Activated CD4-positive, alpha-beta T cell treated with anti-CD3 and anti-CD28 coated beads for 1 hour (primary cell): Measurements from ENCODE around the gene OSBPL3.

Experiments
- DNase-seq: peaks from one replicate; pipeline ENCODE4 v3.0.0-alpha.2; 2020

OSBPL3 gene

DNA sequence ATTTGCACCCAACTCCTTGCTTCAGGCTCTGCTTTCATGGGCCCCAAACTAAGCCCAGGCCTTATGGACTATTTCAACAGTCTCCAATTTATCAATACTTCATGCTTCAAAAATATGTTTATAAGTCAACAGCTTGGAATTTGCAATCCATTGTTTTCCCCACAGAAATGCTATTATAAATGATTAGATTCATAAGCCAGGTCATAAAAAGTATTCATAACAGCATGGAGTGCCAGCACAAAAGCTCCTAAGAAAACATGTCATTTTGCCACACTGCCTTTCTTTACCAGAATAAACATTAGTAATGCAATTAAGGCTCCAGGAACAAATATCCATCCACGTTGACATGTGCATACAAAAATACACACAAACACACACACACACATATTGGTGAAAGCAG is 30.1 kb downstream of the OSBPL3 start:
- DNase-seq = no peak

DNA sequence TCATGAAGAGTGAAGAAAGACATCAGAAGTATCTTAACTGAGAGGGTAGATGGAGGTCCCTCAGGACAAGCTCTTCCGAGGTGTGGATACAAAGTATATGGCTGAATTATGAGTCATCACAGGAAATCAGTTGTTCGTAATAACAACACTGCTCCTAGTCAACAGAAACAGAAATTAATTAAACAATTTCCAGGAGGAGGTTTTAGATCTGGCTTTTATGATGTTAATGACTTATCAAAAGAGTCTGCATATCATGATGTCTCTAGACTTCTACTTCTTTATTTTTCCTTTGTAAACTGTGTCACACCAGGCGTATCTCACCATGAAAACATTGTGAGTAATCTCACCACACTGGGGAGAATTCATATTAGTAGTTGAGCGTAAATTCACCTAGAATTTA is 31.2 kb downstream of the OSBPL3 start:
- DNase-seq = no peak

DNA sequence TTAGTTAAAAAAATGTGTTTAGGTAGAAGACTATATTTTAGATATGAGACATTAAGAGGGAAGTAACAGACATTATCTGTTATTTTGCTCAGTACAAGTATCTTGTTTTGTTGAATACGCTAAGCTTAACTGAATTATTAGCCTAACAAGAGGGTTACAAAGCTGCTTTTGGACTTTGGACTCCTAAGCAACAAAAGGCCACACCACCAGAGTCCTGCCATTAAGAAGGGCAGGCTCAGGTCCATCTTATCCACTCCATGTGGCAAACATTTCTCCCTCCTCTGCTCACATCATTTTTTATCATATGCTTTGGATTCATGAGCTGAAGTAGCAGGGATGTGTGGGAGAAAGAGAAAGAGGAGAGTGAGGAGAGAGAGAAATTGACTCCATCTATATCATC is 33.5 kb downstream of the OSBPL3 start:
- no peak for DNase-seq

DNA sequence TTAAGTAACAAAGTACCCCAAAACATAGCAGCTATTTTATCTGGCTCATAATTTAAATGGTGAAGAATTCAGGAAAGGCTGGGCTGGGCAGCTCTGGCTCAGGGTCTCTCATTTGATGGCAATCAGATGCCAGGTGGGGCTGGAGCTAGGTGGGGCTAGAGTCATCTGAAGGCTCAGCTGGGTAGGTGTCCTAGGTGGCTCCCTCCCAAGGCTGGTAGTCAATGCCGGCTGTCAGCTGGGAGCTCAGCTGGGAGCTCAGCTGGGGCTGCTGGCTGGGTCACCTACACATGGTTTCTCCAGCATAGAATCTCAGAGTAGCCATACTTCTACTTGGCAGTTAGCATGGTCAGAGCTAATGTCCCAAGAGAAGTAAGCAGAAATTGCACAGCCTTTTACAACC is 34.1 kb downstream of the OSBPL3 start:
- no peak for DNase-seq

DNA sequence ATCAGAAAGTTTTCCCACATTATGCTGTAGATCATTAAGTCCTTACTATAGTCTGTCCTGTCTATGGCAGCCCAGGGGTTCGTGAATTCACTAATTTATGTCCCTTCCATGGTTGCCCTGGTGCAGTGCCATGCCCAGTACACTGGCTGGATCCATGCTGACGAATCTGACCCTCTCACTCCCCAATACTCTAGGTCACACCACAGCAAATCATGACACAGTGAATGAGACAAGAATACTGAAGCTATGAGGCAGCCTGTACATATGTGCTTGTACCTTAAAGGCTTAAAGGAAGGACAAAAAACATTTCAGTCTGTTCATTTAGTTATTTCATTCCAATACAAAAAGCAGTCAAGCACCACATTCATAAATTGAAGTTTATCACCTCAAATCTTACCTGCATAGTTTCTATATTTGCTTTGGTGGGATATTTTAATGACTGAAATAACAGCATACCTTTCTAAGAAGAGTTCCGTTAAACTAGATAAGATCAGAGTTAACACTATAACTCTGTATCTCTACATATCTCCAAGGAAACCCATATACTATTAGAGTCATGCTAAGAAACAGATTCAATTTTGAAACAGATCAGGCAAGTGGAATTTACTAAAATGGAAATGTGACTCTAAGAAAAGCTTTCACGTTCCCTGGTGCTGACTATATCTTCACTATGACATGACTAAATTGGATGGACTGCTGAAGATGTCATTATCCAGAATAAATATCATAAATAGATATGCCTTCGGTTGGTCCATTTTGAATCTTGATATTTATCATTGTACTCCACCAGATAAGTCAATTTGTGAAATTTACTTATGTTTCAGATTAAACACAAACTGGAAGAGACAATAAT is 36.7 kb downstream of the OSBPL3 start:
- DNase-seq = no peak

DNA sequence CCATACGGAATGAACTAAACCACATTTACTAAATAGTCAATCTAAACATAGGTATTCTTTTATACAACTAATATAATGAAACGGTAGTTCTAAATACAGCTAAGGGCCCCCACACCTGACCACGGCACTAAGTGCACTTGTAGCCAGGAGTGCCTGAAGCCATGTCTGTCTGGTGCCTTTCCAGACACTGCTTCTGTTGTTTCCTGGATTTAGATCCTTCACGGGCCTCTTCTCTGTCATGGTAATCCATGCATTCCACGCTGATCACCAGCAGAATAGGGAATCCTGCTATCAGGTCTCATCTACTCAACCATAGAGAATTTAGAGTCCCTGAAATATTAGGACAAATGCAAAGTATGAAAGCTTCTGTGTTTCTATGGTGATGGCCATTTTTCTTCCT is 37.8 kb downstream of the OSBPL3 start:
- no peak for DNase-seq

DNA sequence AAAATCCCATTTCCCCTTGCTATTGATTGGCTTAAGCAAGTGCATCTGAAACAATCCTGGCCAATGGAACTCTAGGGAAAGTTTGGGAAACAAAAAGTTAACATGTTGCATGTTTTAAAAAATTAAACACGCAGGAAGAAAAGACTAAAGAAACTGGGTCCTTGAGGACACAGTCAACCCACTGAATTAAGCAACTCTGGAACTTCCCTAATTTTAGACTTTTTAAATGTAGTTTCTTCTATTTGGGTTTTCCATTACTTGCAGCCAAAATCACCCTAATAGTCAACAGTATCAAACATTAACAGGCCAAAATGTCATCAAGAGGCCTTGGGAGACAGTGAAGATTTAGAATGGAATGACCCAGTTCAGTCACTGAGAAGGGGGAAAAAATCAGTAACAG is 40.6 kb downstream of the OSBPL3 start:
- no peak for DNase-seq

DNA sequence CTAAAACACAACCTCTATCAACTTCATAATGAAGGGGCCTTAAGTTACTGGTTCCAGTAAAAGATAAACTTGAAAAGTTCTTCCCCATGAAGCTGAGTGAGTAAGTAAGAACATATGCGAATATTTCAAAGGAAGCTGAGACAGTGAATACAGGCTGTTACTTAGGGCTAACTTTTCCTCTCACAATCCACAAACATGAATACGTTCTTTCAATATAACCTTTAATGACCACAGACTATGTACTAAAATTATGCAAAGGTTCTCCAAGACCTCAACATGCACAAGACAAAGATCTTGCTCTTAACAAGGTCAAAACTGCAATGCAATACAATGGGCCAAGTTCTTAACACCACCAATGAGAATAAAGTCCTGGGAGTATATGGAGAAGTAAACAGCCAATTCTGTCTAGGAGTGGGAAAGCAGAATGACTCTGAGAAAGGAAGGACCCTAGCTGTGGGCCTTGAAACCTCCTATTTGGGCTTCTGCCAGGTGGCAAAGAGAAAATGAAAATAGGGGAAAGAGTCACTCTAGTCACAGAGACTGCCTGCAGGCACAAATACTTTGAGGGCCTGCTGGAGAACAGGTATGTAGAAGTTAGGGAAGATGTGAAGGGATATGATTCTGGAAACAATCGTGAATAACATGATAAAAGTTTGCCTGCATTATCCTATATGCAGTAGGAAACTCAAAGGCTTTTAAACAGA is 43.7 kb downstream of the OSBPL3 start:
- DNase-seq = no peak

DNA sequence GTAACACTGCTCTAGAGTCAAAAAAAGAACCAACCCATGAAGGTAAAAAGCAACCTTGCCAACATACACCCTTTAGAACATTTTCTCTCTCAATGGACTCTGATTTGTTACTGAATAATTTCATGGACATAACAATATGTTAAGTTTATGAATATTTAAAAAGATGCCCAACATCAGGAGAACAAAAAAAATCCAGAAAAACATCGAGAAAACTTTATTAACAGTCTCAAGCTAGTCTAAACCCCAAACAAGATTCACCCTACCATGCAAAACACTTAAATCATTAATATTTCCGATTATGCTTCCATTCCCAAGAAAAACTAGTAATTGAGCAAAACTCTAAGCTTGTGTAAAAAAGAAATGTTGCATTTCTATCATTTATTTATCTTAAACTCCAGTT is 46.7 kb downstream of the OSBPL3 start:
- no peak for DNase-seq

DNA sequence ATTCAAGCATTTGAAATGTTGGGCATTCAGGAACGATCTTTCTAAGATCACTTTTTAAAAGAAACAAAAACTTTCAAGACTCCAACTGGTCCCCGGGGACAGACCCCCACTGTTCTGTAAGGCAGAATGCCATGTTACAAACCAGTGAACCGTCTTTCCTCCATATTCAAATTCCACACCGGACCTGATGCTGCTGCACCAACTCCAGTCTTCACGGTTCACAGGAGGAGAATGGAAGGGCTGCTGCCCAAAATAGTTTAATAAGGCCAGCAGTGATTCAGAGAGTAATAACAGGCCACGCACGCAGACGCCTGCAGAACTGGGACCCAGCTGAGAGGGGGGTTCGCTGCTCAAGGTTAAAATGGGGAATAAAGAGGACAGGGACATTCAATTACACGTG is 47.2 kb downstream of the OSBPL3 start:
- no peak for DNase-seq

DNA sequence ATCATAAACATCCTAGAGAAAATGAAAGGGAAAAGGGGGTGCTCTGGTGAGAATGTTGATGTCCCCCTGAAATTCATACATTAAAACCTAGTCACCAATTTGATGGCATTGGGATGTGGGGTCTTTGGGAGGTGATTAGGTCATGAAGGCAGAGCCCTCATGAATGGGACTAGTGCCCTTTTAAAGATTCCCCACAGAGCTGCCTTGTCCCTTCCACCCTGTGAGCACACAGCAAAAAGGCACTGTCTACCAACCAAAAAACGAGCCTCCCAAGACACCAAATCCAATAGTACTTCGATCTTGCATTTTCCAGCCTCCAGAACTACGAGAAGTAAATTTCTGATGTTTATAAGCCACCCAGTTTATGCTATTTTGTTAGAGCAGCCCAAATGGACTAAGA is 47.6 kb downstream of the OSBPL3 start:
- DNase-seq = no peak

DNA sequence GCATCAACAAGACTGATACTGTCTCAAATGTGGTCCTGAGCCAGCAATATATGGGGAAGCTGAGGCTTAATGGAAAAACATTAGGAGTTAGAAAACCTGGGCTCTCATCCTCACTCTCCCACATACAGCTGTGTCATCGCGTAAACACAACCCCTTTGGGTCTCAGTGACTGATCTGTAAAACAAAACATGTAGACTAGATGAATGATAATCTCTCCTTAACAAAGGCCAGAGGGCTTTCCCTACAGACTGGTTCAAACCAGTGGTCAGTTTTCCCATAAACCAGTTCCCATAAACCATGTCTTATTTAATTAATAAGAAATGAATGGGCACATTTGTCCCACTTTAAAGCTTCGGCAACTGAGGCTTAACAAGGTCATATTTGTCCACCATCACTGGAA is 48.1 kb downstream of the OSBPL3 start:
- DNase-seq = no peak

DNA sequence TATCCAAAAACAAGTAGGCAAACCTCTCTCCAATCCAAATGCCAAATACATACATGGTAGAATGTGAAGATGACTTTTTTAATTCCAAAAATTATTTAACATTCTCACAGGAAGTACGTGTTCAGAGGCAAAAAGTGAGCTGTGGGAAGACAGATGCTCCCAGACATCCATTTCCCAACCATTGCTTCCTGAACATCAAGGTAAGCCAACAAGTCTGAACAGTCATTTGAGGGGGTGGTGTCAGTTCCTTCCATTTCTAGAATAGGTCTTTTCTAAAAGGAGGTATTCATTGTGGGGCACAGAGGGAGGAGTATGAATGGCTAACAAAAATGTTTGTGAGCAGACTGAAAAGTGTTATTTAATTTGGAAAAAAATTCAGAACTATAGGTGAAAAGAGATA is 49.1 kb downstream of the OSBPL3 start:
- no peak for DNase-seq

DNA sequence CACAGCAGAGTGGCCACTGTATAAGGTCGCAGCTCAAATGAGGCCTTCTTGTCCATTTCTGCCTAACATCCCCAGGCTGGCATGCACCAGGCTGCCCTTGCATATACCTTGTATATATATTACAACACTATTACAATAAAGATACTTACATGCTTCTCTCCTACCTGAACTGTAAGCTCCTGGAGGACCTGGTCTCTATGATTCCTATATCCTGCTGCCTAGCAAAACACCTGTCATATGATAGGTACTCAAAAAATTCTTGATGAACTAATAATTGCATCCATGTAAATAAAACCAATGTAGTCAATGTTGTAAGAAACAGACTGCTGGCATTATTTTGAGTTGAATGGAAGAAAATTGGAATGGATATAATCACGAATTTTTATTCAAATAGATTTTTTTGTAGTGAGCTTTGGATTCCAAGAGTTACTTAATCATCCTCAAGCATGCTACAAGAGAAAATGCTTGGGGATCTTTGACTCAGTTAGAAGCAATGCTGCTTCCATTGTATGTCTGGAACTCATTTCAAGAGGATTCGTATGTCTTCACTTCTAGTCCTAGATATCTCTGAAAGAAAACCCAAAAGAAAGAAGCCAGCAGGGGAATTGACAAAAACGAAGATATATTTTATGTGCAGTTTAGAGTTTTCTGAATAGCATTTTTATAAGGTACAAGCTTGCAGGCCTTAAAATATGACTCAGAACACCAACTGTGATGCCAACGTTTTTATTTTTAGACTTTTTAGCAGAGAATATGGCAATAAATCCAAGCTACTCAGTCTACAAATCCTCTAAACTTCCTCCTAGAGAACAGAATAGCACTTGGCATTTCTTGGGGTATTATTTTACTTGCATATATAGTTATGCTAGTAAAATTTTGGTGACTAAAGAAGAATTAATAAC is 53.1 kb downstream of the OSBPL3 start:
- DNase-seq = no peak

DNA sequence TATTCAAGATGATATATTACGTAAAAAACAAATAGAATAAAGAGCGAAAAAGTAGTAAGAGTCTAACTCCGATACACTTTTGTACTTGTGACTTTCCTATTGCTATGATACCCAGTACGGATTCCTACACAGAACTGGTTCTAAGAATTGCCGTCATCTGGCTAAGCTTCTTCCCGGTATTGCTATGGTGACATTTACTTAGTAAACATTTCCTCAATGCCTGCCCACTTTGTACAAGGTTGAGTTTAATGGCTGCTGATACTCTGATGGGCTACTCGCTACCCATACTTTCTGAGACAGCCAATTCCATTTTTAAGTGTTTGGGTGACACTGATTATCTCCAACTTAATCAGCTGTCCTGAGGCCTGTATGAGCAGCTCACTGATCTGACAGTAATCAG is 55.6 kb downstream of the OSBPL3 start:
- no peak for DNase-seq

DNA sequence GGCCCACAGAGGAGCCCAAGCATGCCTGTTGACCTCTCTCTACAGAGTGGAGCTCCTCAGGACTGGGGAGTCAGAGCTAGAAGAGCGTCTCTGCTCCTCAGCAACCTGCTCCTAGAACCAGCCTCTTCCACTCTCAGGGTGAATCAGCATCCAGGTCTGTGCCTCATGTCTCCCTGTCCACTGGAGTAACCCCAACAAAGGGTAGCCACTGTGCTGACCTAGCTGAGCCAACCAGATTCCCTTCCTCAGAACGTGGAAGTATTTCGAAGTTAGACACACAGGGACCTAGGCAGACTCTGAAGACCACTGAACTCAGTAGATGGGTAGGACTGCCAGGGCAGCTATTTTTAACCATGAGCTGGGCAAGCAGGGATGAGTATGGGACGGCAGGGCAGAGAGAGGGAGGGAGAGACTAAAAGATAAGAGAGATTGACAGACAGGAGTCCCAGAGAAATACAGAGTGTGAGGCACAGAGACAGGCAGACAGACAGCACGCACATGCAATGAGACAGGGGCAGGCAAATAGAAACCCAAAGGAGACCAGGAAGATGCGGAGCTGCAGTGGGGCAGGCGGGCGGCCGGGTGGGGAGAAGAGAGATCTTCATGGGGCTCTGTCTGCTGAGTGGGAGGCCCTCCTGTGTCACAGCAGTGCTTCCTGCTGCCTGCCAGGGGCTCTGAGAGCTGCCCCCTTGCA is 56.7 kb downstream of the OSBPL3 start:
- no peak for DNase-seq

DNA sequence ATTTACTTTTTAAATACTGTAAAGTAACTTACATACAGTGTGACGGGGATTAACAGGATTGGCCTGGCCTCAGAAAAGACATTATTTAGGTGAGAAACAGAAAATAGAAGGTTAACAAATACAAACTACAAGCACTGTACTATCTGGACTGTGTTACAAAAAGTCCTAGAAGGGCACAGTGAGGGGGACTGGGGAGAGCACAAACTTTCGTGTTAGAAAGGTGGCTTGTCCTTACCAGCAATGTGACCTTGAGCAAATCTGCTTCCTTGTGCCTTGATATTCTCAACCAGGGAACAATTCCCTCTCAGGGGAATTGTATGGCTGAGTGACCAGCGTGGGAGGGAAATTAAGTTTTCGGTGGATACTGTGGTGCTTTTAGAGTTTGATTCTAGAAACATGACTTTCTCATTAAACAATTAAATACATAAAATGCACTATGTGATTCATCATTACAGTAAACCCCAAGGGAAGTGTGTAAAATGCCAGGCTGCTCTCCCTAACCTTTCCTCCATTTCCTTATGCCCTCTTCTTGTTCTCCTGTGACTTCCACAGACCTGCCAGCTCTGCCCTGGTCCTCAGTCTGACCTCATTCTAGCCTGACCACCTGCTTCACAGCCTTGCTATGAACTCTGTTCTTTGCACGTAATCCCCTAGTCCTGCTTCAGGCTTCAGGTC is 57.7 kb downstream of the OSBPL3 start:
- no peak for DNase-seq

DNA sequence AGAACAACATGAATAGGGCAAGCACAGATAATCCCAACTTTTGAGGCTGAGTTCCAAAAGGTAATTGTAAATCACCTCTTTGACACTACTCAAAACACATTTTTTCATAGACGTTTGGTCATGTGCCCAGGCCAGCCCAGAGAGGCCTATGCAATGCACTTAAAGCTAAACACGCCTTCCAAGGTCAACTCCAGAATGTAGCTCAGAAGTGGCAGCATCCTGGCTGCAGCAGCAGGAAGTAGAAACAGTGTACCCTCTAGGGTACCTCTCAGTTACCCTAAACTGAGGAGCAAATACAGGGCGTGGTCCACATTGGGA is 58.7 kb downstream of the OSBPL3 start:
- DNase-seq = no peak

DNA sequence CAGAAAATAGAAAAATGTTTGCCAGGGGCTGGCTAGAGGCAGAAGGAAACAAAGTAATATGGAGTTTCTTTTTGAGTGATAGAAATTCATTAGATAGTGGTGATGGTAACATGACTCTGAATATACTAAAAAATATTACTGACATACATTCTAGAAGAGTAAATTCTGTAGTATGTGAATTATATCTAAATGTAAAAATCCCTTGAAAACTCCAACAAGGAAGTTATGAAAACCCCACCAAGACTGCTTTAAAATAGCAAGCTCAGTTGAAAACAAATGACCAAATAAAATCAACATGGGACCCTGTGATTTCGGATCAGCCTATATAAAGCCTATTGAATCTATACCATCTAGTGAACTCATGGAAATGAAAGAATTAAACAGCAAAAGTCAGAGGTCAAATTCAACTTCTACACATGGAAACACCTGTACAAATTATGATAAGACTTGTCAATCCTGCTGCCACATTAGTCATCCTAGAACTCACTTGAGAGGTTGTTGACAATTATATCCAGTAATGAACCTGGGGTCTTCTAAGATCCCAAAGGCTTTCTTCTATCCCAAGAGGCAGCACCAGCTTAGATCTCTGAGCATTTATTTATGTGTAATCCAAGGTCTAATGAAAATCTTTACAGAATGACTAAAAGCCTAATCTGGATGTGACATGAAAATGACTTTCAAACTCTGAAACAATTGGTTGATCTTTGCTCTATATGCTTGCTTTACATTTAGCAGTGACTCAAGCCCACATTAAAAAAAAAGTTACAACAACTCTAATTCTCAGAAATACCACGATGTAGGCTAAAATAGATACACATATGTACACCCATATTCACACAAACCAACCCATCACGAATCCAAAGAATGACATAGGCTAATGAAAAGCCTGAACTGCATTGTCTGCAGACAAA is 59.3 kb downstream of the OSBPL3 start:
- DNase-seq = no peak

DNA sequence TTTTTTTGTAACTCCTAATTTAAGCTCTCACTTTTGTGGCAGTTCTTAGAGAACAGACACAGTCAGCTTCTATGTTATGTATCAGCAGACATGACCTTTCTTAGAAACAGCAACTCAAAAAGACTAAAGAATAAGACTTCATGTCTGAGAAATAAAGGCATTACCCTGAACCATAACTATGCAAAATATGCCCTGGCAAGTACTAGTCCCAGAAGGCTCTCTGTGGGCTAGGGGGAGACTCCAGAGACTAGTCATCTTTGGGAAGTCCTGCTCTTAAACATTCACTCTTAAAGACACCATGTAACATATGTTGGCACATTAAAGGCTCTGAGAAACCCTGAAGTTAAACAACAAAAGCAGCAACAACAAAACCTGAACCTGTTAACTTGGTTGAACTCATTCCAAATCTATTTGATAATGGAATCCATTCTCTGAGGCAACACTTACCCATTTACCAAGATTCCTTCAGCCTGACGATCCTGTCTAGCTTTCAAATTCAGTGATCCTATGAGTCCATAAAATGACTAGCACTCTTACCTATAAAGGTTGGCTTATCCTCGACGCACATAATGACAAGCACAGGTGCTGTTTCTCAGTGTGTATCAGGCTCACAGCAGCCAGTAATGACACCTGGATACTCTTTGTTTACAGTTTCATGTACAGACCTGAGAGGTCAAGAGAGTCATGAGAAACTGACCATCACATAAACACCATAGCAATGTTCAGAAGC is 62.3 kb downstream of the OSBPL3 start:
- DNase-seq = no peak
